Superior temporal gyrus (tissue), 1 donor: ENCODE results near the gene USB1.

Experiments
- DNase-seq: peaks from one replicate; pipeline ENCODE4 v3.0.0-alpha.2; 2016; ENCODE audit errors: extremely low spot score

The USB1 gene

DNA sequence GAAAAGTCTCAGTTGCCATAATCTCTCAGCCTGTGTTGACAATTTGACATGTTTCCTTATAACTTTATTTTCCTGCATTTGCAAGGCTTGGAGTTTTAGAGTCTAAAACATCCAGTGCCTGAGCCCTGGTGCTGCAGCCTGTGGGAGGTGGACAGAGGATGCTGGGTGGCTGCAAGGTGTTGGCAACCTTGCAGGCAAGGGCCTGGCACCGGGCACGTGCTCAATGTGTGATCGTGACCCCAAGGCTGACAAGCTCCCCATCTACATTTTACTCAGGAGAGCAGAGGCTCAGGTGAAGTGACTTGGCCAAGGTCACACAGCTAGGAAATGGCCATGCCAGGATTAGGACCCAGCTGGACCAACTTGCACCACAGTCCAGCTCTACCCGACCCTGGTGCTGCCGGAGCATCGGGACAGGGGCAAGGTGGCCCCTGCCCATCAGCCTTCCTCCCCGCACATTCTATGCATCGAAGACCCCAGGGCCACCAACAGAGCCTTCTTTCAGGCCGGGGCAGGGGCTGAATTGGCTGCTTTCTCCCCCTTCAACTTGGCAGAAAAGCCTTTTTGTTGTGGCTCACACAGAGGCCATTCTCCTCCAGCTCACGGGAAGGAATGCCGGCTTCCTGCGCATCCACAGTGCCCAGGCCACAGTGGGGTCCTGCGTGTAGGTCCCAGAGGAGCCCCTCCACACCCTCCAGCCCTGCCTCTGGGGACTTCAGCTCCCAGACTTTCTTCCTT, 47.5 kb downstream of the USB1 start:
- no peak for DNase-seq

- DNase-seq, result no peak
Observed at GRCh38 chr16:58049232-58050185, 48.3 kb downstream of the USB1 start.

GRCh38 chr16:58051296-58051695, 50.1 kb downstream of the USB1 start:
- DNase-seq, result no peak

DNA sequence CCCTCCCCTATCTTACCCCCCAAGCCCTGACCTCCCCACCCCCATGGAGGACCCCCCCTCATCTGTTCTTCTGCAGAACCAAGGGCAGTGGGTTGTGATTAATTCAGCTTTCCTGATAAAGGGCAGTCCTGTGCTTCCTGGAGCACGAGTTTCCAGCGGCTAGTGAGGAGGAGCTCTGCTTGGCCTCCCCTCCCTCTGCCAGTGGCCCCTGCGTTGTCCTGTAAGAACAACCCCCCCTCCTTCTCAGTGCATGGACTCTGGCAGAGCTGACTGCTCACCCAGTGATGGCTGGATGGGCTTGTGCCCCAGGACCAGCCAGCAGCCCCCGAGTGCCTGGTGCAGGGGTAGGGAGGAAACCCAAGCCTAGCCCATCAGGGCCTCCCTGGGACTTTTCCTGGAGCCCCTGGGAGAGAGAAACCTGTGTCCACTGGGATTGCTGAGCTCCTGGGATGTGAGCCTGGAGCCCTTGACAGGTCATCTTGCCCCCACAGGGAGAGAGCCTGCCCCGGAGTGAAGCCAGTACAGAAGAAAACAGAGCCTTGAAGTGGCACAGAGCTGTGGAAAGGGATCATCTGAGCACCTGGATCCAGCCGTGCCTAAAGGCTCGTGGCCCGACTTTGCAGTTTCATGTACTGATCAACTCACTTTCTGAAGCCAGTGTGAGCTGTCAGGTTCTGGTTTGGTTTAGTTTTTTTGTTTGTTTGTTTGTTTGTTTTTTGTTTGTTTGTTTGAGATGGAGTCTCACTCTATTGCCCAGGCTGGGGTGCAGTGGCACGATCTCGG, 50.8 kb downstream of the USB1 start:
- no peak for DNase-seq

DNA sequence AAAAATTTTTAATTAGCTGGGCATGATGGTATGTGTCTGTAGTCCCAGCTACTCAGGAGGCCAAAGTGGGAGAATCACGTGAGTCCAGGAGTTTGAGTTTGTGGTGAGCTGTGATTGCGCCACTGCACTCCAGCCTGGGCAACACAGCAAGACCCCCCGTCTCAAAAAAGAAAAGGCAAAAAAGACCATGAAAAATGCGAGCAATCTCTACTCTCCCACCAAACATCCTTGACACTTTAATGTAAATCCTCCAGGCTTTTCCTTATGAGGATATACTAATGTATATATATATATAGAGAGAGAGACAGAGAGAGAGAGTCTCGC, 52.4 kb downstream of the USB1 start:
- DNase-seq, result no peak

DNA sequence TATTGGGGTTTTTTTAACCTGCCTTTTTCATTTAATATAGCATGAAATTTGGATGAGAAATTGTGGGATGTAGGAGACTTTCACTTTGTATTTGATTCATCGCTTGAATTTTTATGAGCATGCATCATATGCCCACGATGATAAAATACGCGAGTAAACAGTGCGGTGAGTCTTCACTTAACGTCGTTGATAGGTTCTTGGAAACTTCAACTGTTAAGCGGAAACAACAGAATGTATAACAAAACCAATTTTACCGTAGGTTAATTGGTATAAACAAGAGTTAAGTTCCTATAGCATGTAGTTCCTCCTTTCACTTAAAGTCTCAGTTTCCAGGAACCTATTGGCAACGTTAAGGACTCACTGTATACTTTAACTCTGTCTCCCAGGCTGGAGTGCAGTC, 53.1 kb downstream of the USB1 start:
- DNase-seq, result no peak

DNA sequence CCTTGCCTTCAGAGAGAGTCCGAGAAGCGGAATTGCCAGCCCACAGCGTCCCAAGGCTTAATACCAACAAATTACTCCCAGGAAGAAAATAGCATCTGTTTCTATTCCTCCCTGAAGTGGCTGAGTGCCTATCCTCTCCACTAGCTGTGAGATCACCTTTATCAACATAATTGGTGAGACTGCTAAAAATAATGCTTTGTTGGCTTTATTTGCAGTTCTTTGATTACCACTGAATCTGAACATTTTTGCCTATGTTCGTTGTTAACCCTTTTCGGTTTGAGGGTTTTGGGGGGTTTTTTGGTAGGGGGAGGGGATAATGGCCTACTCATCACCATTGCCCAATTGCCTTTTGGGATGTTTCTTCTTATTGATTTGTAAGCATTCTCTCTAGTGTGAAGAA, 55.4 kb downstream of the USB1 start:
- no peak for DNase-seq

DNA sequence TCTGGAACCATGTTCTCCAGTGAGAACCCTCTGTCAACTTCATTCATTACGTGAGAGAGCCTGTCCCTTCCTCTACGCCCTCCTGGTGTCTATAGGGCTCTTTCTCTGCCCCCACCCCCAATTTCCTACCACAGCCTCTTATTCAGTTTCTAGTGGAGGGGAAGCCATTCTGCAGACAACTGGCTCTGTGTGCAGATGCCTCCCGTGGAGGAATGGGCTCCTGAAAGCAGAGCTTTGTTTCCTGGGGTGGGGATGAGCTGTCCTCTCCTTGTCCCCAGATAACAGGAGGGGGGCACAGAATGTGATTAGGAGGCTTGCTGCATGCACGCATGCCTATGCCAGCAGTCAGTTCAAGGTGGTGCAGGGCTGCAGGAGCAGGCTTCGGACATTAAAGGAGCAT, 55.9 kb downstream of the USB1 start:
- DNase-seq, result no peak

GRCh38 chr16:58057784-58058183, 56.6 kb downstream of the USB1 start:
- DNase-seq, result no peak

- DNase-seq, result no peak
Observed at GRCh38 chr16:58062821-58063220, 61.6 kb downstream of the USB1 start.

DNA sequence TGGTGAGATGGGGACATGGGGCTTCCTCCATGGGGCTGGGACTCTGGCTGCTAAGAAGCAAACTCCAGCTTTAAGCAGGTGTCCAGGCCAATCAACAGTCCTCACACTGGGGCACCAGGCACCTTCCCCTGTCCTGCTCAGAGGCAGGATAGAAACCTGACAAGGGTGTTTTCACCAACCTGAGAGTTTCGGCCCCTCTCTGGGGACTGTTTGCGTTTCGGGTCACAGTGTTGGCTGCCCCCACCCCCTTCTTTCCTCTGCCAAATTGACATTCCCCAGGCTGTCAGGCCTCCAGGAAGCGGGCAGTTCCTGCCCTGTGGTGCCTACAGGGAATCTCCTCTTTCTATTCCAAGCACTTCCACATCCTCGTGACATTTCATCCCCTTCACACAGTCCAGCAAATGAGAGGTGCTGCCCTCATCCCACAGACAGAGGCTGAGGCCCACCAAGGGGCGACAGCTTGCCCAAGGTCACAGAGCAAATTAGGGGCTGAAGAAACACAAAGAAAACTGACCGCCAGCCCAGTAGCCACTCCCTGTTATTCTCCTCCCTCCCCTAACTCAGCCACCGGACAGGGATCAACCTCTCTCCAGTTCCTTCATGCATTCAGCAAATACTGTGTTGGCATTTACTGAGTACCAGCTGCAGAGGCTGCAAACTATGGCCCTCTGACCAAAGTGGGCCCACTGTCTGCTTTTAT, 62.3 kb downstream of the USB1 start:
- no peak for DNase-seq

DNA sequence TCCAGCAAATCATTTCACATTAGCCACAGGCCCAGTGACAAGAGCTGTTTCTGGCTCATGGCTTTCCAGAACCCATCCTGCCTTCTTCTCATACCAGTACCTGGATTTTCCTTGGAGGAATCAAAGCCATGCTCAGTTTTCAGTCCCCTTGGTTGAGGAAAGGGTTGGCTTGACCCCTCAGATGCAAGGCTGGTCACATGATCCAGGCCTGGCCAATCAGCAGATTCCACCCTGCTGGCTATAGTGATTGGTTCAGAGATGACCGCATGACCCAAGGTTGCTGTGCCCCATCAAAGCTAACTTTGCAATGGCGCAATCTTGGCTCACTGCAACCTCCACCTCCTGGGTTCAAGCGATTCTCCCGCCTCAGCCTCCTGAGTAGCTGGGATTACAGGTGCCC, 69.4 kb downstream of the USB1 start:
- DNase-seq, result no peak
